Jurkat, Clone E6-1 (cell line): ENCODE measurements around the gene SLC48A1. TPM values are rescaled to one million over a fixed set of nuclear protein-coding genes. Genes with fewer than 3 reads are reported as not detected.

ENCODE experiments used
- DNase-seq: peaks from one replicate; pipeline ENCODE4 v3.0.0-alpha.2; 2011; ENCODE audit warnings: low read depth, low spot score
- H3K4me3 ChIP-seq: 2 replicates; pipeline ENCODE4 v1.5.1; 2011; ENCODE audit warnings: mild to moderate bottlenecking, low read length, control low read depth, moderate library complexity
- polyA plus RNA-seq: library from polyadenylated mRNA; unstranded; fragments of >200 nt; gene quantifications from one replicate; pipeline ENCODE4 v1.2.1, GENCODE V29; 2012; ENCODE audit warnings: missing spikeins; ENCODE audit not compliant: insufficient read length, insufficient read depth

The SLC48A1 gene
- polyA plus RNA-seq, result 13.8 TPM

- peak within 1 kb of the TSS; percentile 65 for H3K4me3 ChIP-seq
- no peak for DNase-seq
Measured at GRCh38 chr12:47773062-47773857, at the start of gene SLC48A1. Gene SLC48A1 (plus strand): TSS chr12:47773238. CDS start chr12:47773305, 67 bp downstream.

GRCh38 chr12:47725091-47725772 lies 47.8 kb upstream of the SLC48A1 start, which contains the start of gene ENDOU:
Gene ENDOU (minus strand): TSS chr12:47725490. CDS start chr12:47725413, 77 bp downstream.
- no peak for DNase-seq
- no peak within 1 kb of the TSS for H3K4me3 ChIP-seq

- no peak overlapping the region for H3K4me3 ChIP-seq
- DNase-seq, result no peak
Measured at GRCh38 chr12:47725893-47726292, 47.1 kb upstream of the SLC48A1 start.

- DNase-seq, result no peak
- no peak overlapping the region for H3K4me3 ChIP-seq
Measured at GRCh38 chr12:47729233-47729632, 43.8 kb upstream of the SLC48A1 start.

- no peak overlapping the region for H3K4me3 ChIP-seq
- no peak for DNase-seq
Measured at GRCh38 chr12:47730341-47730744, 42.7 kb upstream of the SLC48A1 start.

GRCh38 chr12:47731723-47732122 lies 41.3 kb upstream of the SLC48A1 start:
- H3K4me3 ChIP-seq, result no peak overlapping the region
- DNase-seq, result no peak

GRCh38 chr12:47732504-47732903 lies 40.5 kb upstream of the SLC48A1 start:
- DNase-seq, result no peak
- H3K4me3 ChIP-seq, result no peak overlapping the region

- no peak overlapping the region for H3K4me3 ChIP-seq
Measured at GRCh38 chr12:47733142-47733541, 39.9 kb upstream of the SLC48A1 start.

GRCh38 chr12:47734725-47735480 lies 38.1 kb upstream of the SLC48A1 start:
- DNase-seq, result no peak
- no peak overlapping the region for H3K4me3 ChIP-seq

More at GRCh38 chr12:47733142-47733541, 39.9 kb upstream of the SLC48A1 start:
- no peak for DNase-seq

GRCh38 chr12:47735649-47736048 lies 37.4 kb upstream of the SLC48A1 start:
- no peak overlapping the region for H3K4me3 ChIP-seq
- DNase-seq, result no peak

- no peak for DNase-seq
Measured at GRCh38 chr12:47736216-47736615, 36.8 kb upstream of the SLC48A1 start.

GRCh38 chr12:47736877-47737676 lies 36.0 kb upstream of the SLC48A1 start:
- no peak overlapping the region for H3K4me3 ChIP-seq
- DNase-seq, result no peak

More at GRCh38 chr12:47736216-47736615, 36.8 kb upstream of the SLC48A1 start:
- no peak overlapping the region for H3K4me3 ChIP-seq

- DNase-seq, result no peak
- no peak overlapping the region for H3K4me3 ChIP-seq
Measured at GRCh38 chr12:47737936-47738594, 35.0 kb upstream of the SLC48A1 start.

GRCh38 chr12:47739297-47739696 lies 33.7 kb upstream of the SLC48A1 start:
- no peak overlapping the region for H3K4me3 ChIP-seq

GRCh38 chr12:47739979-47740378 lies 33.1 kb upstream of the SLC48A1 start:
- no peak for DNase-seq
- H3K4me3 ChIP-seq, result no peak overlapping the region

More at GRCh38 chr12:47739297-47739696, 33.7 kb upstream of the SLC48A1 start:
- DNase-seq, result no peak

GRCh38 chr12:47740606-47741339 lies 32.3 kb upstream of the SLC48A1 start:
- no peak overlapping the region for H3K4me3 ChIP-seq
- no peak for DNase-seq

- DNase-seq, result peak; percentile 85
- H3K4me3 ChIP-seq, result no peak overlapping the region
Measured at GRCh38 chr12:47741340-47741703, 31.7 kb upstream of the SLC48A1 start.
